Limb (tissue), 2 donors: ENCODE measurements around the gene MYMK.
A peak's percentile ranks its signal among the peaks of the same experiment; 100 is the strongest.

Experiments used
- DNase-seq, 2 donors: peaks; one replicate each; pipeline ENCODE4 v3.0.0-alpha.2; 2016; ENCODE audit errors: extremely low spot score in 2 of 2

MYMK gene

GRCh38 chr9:133505186-133505830 lies 19.5 kb downstream of the MYMK start:
- no peak for DNase-seq

- DNase-seq = no peak
These were observed 22.6 kb downstream of the MYMK start for GRCh38 chr9:133502112-133502511.

GRCh38 chr9:133499892-133500270 lies 24.9 kb downstream of the MYMK start:
- no peak for DNase-seq

GRCh38 chr9:133499132-133499891 lies 25.4 kb downstream of the MYMK start:
- no peak for DNase-seq

GRCh38 chr9:133496861-133497842 lies 27.6 kb downstream of the MYMK start:
- DNase-seq = no peak

GRCh38 chr9:133495327-133496293 lies 29.1 kb downstream of the MYMK start:
- no peak for DNase-seq

GRCh38 chr9:133494636-133495326 lies 30.0 kb downstream of the MYMK start:
- DNase-seq = no peak

GRCh38 chr9:133493845-133494540 lies 30.8 kb downstream of the MYMK start:
- no peak for DNase-seq

- no peak for DNase-seq
These were observed 31.3 kb downstream of the MYMK start for GRCh38 chr9:133493428-133493827.

- DNase-seq = peak in 1 of 2 donors; percentile 56
These were observed 32.4 kb downstream of the MYMK start for GRCh38 chr9:133492061-133493021.

- no peak for DNase-seq
These were observed 33.2 kb downstream of the MYMK start for GRCh38 chr9:133491656-133491925.

GRCh38 chr9:133490865-133491655 lies 33.7 kb downstream of the MYMK start:
- DNase-seq = no peak

GRCh38 chr9:133490201-133490681 lies 34.5 kb downstream of the MYMK start:
- DNase-seq = no peak

GRCh38 chr9:133489253-133490190 lies 35.2 kb downstream of the MYMK start:
- DNase-seq = no peak

- DNase-seq = no peak
These were observed 36.0 kb downstream of the MYMK start for GRCh38 chr9:133488686-133489252.

- DNase-seq = no peak
These were observed 37.4 kb downstream of the MYMK start for GRCh38 chr9:133487331-133487725.
